Fibroblast of mammary gland (primary cell): Measurements from ENCODE around the gene TPP2.
A peak's percentile ranks its signal among the peaks of the same experiment; 100 is the strongest.

ENCODE experiments used
- DNase-seq: peaks from one replicate; pipeline ENCODE4 v3.0.0-alpha.2; 2010; ENCODE audit warnings: low read depth
- H3K4me3 ChIP-seq: 2 replicates; pipeline ENCODE4 v1.5.1; 2011; ENCODE audit warnings: low read depth, mild to moderate bottlenecking, low read length, moderate library complexity; ENCODE audit not compliant: control insufficient read depth
- TF ChIP-seq, protein P1 (sequence below): conservative IDR thresholded peaks from 2 replicates; pipeline ENCODE4 v1.5.1; 2011; ENCODE audit warnings: low read depth, low read length, inconsistent platforms; ENCODE audit not compliant: control insufficient read depth, insufficient read depth

Gene TPP2

DNA sequence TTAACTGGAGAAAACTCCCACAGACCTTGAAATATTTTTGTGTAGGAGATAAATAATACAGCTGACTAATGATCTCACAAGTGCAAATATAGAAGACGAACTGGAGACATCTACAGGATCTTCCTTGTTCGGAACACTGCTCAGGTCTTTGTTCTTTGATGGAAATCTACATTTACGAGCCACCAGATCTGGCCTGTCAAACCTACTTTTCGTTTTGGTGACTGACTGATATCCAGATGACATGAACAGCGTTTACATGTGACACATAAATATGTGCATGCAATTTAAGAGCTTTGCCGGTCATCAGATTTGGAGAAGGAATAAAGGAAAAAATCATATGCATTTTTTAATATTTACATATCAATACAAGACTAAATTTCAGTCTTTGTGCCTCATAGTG lies 24.5 kb upstream of the TPP2 start:
- no peak overlapping the region for H3K4me3 ChIP-seq
- TF ChIP-seq, protein P1, sequence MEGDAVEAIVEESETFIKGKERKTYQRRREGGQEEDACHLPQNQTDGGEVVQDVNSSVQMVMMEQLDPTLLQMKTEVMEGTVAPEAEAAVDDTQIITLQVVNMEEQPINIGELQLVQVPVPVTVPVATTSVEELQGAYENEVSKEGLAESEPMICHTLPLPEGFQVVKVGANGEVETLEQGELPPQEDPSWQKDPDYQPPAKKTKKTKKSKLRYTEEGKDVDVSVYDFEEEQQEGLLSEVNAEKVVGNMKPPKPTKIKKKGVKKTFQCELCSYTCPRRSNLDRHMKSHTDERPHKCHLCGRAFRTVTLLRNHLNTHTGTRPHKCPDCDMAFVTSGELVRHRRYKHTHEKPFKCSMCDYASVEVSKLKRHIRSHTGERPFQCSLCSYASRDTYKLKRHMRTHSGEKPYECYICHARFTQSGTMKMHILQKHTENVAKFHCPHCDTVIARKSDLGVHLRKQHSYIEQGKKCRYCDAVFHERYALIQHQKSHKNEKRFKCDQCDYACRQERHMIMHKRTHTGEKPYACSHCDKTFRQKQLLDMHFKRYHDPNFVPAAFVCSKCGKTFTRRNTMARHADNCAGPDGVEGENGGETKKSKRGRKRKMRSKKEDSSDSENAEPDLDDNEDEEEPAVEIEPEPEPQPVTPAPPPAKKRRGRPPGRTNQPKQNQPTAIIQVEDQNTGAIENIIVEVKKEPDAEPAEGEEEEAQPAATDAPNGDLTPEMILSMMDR = no peak
- DNase-seq = no peak

DNA sequence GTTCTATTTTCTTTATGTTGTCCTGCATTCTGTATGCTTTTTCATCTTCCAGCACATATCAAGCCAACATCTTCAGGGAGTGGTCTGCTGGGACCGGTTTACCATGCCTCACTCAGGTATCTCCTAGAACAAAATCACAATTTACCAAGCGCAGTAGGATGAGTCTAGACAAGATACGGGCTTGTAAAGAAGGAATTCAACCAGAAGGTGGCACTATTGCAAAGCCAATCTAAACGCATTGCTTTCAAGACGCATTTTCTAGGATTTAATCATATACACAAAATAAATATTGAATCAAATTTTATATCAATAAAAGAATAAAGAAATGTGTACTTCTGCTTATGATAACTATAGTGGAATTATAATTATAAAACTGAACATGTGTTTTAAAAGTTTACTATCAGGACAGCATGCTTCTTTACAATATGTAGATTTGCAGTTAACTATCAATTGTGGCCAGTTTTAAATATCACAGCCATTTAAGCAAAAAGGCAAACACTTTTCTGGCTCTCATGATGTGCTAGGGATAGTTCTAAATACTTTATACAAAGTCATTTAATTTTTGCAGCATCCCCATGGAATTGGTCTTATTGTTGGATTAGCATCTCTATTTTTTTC lies 16.1 kb upstream of the TPP2 start:
- peak; percentile 84 for DNase-seq
- H3K4me3 ChIP-seq = no peak overlapping the region
- TF ChIP-seq, protein P1 = peak; percentile 81

DNA sequence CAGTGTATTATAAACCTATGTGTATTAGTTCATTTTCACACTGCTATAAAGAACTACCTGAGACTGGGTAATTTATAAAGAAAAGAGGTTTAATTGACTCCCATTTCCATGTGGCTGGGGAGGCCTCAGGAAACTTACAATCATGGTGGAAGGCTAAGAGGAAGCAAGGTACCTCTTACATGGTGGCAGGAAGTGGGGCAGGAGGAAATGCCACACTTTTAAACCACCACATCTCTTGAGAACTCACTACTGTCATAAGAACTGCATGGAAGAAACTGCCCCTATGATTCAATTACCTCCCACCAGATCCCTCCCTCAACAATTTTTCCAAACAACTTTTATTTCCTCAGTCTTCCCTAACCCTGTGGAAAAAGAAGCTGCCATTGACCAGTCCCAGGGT lies 14.5 kb upstream of the TPP2 start:
- no peak for DNase-seq
- H3K4me3 ChIP-seq = no peak overlapping the region
- TF ChIP-seq, protein P1 = no peak

DNA sequence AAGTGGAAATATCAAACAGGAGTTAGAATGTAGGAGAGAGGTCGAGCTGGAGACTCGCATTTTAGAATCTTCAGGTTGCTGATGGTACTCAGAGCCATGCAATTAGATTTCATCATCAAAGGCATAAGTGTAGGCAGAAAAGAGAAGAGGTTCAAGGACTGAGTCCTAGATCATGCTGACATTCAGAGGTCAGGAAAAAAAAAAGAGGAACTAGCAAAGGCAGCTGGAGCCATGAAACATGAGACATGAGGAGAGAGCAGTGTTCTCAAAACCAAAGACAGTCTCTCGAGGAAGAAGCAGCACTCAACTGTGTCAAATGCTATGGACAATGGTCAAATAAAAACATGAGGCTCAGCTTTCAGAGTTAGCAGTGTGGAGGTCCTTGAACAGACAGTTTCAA lies 12.4 kb upstream of the TPP2 start:
- TF ChIP-seq, protein P1 = no peak
- DNase-seq = no peak
- no peak overlapping the region for H3K4me3 ChIP-seq

DNA sequence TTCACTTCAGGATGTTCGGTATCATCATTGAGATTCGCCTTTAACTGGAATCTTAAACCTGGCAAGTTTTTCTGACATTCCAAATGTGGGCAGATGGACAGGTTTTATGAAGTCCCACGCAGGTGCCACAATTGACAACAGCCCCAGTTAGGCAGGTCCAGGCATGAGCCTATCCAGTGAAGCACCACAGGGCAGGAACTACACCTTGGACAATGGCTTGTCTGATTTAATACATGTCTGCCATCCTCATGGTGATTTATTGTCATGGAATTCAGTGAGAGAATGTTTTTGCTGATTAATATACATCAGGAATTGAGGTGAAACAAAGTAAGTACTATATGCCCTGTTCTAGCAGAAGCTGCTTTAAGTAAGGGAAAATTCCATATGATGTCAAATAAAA lies 10.2 kb upstream of the TPP2 start:
- TF ChIP-seq, protein P1 = no peak
- no peak overlapping the region for H3K4me3 ChIP-seq
- DNase-seq = no peak

DNA sequence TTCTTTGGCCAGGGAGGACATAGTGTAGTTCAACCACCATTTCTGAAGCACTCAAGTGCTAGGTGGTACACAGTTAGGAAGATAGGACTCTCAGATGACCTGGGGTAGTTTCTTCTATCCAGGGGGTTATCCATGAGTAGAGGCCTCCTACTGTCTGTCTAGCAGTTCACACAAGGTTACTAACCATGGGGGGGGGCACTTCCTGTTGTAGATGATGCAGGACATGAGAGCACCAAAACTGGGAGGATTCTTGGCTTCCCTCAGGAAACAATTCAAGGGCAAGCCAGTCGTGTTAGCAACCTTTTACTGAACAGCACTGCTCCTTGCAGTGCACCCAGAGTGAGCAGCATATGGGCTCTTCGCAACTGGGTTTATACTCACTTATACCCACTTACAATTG lies 8.9 kb upstream of the TPP2 start:
- TF ChIP-seq, protein P1 = no peak
- no peak overlapping the region for H3K4me3 ChIP-seq
- DNase-seq = no peak
